Activated CD8-positive, alpha-beta memory T cell treated with anti-CD3 and anti-CD28 coated beads, Interleukin-2, amount 50 U/mL, for 48 hours (primary cell): Measurements from ENCODE around the gene SLCO3A1.

ENCODE experiments used
- DNase-seq: peaks from one replicate; pipeline ENCODE4 v3.0.0-alpha.2; 2020

Gene SLCO3A1

GRCh38 chr15:91916051-91916450 is 62.5 kb downstream of the SLCO3A1 start:
- no peak for DNase-seq

GRCh38 chr15:91917686-91918360 is 64.3 kb downstream of the SLCO3A1 start:
- no peak for DNase-seq

GRCh38 chr15:91919014-91919534 is 65.6 kb downstream of the SLCO3A1 start:
- DNase-seq = no peak

GRCh38 chr15:91921188-91921842 is 67.8 kb downstream of the SLCO3A1 start:
- DNase-seq = no peak

GRCh38 chr15:91921843-91922198 is 68.3 kb downstream of the SLCO3A1 start:
- DNase-seq = no peak

- DNase-seq = no peak
Measured at GRCh38 chr15:91922646-91923547, 69.4 kb downstream of the SLCO3A1 start.

GRCh38 chr15:91924183-91924582 is 70.7 kb downstream of the SLCO3A1 start:
- no peak for DNase-seq

GRCh38 chr15:91924837-91925495 is 71.5 kb downstream of the SLCO3A1 start:
- no peak for DNase-seq

- no peak for DNase-seq
Measured at GRCh38 chr15:91925794-91926193, 72.3 kb downstream of the SLCO3A1 start.

- DNase-seq = no peak
Measured at GRCh38 chr15:91926908-91927270, 73.4 kb downstream of the SLCO3A1 start.

- no peak for DNase-seq
Measured at GRCh38 chr15:91927585-91927984, 74.1 kb downstream of the SLCO3A1 start.

GRCh38 chr15:91928675-91929074 is 75.2 kb downstream of the SLCO3A1 start:
- DNase-seq = no peak

GRCh38 chr15:91929509-91929908 is 76.0 kb downstream of the SLCO3A1 start:
- no peak for DNase-seq

GRCh38 chr15:91930092-91930491 is 76.6 kb downstream of the SLCO3A1 start:
- no peak for DNase-seq

- no peak for DNase-seq
Measured at GRCh38 chr15:91936182-91936775, 82.8 kb downstream of the SLCO3A1 start.

GRCh38 chr15:91936927-91937326 is 83.4 kb downstream of the SLCO3A1 start:
- DNase-seq = no peak

GRCh38 chr15:91938136-91938535 is 84.6 kb downstream of the SLCO3A1 start:
- no peak for DNase-seq

GRCh38 chr15:91939403-91939831 is 85.9 kb downstream of the SLCO3A1 start:
- no peak for DNase-seq

GRCh38 chr15:91940496-91941381 is 87.2 kb downstream of the SLCO3A1 start:
- DNase-seq = no peak

- no peak for DNase-seq
Measured at GRCh38 chr15:91941871-91942658, 88.6 kb downstream of the SLCO3A1 start.
